ENCODE results near the gene PECR.
A peak's percentile ranks its signal among the peaks of the same experiment; 100 is the strongest.

PECR gene

DNA sequence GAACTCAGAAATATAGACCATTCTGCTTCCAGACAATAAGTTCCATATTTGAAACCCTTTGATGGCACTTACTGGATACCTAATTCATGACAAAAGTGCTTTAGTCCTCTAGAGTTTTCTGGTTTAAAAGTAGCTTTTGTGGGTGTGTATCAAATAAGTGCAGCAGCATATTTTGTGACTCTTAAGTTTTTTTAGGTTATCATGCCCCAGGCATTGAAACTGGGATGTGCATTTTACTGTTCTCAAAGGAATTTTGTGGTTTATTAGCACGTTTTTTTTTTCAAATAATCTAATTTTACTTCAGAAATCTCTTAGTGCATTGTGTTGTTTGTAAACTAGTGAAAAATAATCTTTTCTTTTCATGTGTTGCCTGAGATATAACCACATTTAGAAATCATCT, 29.0 kb upstream of the PECR start:
- no peak for DNase-seq
- TF ChIP-seq GATA1 (IDR thresholded peaks at IDR 0.05; ENCODE audit: low read depth, low read length) (no peak), POLR2A (IDR thresholded peaks at IDR 0.05; ENCODE audit: low read length) (no peak)

DNA sequence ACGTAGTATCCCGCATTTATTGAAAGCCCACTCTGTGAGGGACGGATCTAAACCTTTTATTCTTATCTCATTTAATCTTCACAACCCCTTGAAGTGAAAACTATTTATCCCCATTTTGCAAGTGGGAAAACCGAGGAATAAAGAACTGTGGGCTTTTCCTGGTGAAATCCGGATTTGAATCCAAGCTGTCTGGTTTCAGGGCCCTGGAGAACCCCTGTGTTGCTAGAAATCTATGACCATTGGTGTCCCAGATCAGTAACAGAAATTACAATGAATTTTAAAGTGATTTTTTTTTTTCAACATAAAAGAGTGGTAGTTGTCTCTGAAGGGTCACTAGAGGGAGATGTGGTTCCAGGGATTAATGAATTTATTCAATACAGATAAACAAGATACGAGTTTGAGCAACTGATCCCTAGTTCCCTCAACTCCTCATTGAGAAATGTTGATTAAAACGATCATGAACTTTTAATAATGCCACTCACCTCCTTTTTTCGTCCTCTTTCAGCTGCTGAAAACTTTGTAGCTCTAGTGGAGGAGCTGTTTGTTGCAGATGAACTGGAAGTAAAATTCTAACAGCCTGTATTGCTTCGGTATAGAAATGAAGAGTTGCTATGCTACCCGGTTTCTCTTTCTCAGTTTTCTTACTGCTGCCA, 28.5 kb upstream of the PECR start:
- peak; percentile 67 to 72 for DNase-seq
- no peak for TF ChIP-seq POLR2A (IDR thresholded peaks at IDR 0.05; ENCODE audit: low read length)
- no peak for TF ChIP-seq GATA1 (IDR thresholded peaks at IDR 0.05; ENCODE audit: low read depth, low read length)

GRCh38 chr2:216108967-216109921, 27.6 kb upstream of the PECR start, which contains the start of gene XRCC5:
Gene XRCC5, plus strand, starts transcription at chr2:216109348. Its CDS starts 89 bp downstream, at chr2:216109437.
- DNase-seq = peak; percentile 99 to 100

DNA sequence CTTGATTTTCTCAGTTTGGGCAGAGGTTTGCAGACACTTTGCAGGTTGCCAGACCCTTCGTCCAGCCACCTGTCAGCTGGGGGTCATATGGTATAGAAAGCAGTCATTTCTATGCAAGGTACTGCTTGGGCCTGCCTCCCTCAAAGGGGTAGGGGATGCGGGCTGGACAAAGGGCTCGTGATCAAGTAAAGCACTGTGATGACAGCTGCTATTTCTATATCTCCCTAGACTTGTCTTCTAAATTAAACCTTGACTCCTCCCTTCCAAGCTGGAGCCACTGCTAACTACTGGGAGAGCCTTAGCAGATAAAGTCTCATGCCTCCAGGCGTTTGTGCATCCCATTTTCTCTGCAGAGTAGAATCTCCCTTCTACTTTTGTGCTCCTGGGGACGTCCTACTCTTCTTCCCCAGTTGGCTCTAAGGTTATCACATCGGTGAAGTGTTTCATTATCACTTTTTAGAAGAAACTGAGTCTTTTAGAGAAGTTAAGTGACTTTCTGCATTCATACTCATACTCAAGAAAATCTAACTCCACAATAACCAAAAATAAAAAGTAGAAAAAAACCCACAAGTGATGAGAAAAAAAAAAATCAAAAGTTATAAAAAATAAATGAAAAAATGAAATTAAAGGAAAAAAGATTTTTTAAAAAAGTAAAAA, 26.8 kb upstream of the PECR start:
- peak; percentile 28 to 47 for DNase-seq
- TF ChIP-seq POLR2A (IDR thresholded peaks at IDR 0.05; ENCODE audit: low read length) = no peak
- TF ChIP-seq GATA1 (IDR thresholded peaks at IDR 0.05; ENCODE audit: low read depth, low read length) = no peak

More at GRCh38 chr2:216108967-216109921, 27.6 kb upstream of the PECR start, which contains the start of gene XRCC5:
- no peak for TF ChIP-seq GATA1 (IDR thresholded peaks at IDR 0.05; ENCODE audit: low read depth, low read length)
- TF ChIP-seq POLR2A (IDR thresholded peaks at IDR 0.05; ENCODE audit: low read length) = peak; percentile 89

DNA sequence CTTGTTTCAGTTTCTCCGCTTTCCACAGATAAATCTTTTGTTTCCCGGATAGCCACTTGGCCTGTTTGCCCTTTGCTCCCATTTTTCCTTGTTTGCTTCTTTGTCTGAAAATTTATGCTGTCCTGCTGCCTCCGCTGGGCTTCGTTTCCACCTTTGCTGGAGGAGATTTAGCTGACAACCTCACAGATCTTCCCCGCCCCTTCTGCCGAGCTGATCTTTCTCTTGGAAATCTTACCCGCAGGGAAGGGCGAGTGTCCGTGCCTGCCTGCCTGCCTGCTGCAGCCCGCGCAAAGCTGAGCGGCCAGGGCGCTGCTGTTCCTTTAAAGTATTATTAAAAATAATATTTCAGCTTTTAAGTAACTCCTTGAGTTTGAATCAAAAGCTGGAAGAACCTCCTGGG, 26.2 kb upstream of the PECR start:
- no peak for TF ChIP-seq POLR2A (IDR thresholded peaks at IDR 0.05; ENCODE audit: low read length)
- no peak for DNase-seq

DNA sequence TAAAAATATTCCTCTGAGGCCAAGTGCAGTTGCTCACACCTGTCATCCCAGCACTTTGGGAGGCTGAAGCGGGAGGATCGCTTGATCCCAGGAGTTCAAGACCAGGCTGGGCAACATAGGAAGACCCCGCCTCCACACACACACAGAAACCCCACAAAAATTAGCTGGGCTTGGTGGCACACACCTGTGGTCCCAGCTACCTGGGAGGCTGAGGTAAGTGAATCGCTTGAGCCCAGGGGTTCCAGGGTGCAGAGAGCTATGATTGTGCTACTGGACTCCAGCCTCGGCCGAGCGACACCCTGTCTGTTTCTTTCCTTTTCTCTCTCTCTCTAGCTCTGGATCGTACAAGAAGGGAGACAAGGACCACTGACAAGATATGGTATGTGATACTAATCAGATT, 25.7 kb upstream of the PECR start:
- TF ChIP-seq GATA1 (IDR thresholded peaks at IDR 0.05; ENCODE audit: low read depth, low read length) (no peak), POLR2A (IDR thresholded peaks at IDR 0.05; ENCODE audit: low read length) (no peak)

DNA sequence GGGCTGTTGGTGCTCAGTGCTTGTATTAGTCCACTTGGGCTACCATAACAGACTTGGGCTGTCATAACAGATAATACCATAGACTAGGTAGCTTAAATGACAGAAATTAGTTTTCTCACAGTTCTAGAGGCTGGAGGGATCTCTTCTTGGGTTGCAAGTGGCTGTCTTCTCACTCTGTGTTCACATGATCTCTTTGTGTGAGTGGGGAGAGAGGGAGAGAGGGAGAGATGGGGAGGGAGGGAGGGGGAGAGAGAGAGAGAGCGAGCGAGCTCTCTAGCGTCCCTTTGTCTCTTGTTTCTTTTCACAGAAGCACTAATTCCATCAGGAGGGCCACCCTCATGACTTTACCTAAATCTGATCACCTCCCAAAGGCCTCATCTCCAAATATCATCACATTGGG, 23.1 kb upstream of the PECR start:
- no peak for DNase-seq
- no peak for TF ChIP-seq GATA1 (IDR thresholded peaks at IDR 0.05; ENCODE audit: low read depth, low read length)
- TF ChIP-seq POLR2A (IDR thresholded peaks at IDR 0.05; ENCODE audit: low read length) = no peak

More for the DNA sequence above, 25.7 kb upstream of the PECR start:
- DNase-seq = no peak

- no peak for TF ChIP-seq POLR2A (IDR thresholded peaks at IDR 0.05; ENCODE audit: low read length)
- peak; percentile 14 to 48 for DNase-seq
Observed at GRCh38 chr2:216103213-216103612, 21.6 kb upstream of the PECR start.

- DNase-seq = no peak
- TF ChIP-seq GATA1 (IDR thresholded peaks at IDR 0.05; ENCODE audit: low read depth, low read length) (no peak), POLR2A (IDR thresholded peaks at IDR 0.05; ENCODE audit: low read length) (no peak)
Observed at GRCh38 chr2:216101109-216101508, 19.5 kb upstream of the PECR start.

- TF ChIP-seq GATA1 (IDR thresholded peaks at IDR 0.05; ENCODE audit: low read depth, low read length) = no peak
- no peak for TF ChIP-seq POLR2A (IDR thresholded peaks at IDR 0.05; ENCODE audit: low read length)
- no peak for DNase-seq
Observed at GRCh38 chr2:216098421-216099334, 17.1 kb upstream of the PECR start.

GRCh38 chr2:216094701-216095100, 13.1 kb upstream of the PECR start:
- DNase-seq = no peak
- TF ChIP-seq GATA1 (IDR thresholded peaks at IDR 0.05; ENCODE audit: low read depth, low read length) (no peak), POLR2A (IDR thresholded peaks at IDR 0.05; ENCODE audit: low read length) (no peak)

GRCh38 chr2:216092646-216093045, 11.0 kb upstream of the PECR start:
- TF ChIP-seq GATA1 (IDR thresholded peaks at IDR 0.05; ENCODE audit: low read depth, low read length) = no peak
- no peak for TF ChIP-seq POLR2A (IDR thresholded peaks at IDR 0.05; ENCODE audit: low read length)
- no peak for DNase-seq

DNA sequence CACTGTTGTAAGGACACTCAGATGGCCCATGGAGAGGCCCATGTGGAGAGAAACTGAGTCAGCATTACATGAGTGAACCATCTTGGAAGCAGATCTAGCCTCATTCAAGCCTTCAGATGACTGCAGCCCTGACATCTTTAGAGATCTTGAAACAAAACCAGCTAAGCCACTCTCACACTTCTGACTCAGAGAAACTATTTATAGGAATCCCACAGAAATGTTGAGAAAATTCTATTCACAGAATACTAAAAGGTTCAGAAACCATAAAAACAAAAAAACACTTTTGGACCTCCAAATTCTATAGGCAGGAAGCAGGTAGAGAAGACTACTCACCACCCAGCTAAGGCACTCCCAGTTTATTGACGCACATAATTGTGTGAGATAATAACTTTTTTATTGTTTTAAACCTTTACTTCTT, 8.8 kb upstream of the PECR start:
- DNase-seq = no peak

More for the DNA sequence above, 8.8 kb upstream of the PECR start:
- TF ChIP-seq GATA1 (IDR thresholded peaks at IDR 0.05; ENCODE audit: low read depth, low read length) (no peak), POLR2A (IDR thresholded peaks at IDR 0.05; ENCODE audit: low read length) (no peak)
